Fibroblast of mammary gland (primary cell): ENCODE results near the gene DSP.

Experiments used
- DNase-seq: peaks from one replicate; pipeline ENCODE4 v3.0.0-alpha.2; 2010; ENCODE audit warnings: low read depth
- H3K4me3 ChIP-seq: 2 replicates; pipeline ENCODE4 v1.5.1; 2011; ENCODE audit warnings: low read depth, mild to moderate bottlenecking, low read length, moderate library complexity; ENCODE audit not compliant: control insufficient read depth
- CTCF ChIP-seq: conservative IDR thresholded peaks from 2 replicates; pipeline ENCODE4 v1.5.1; 2011; ENCODE audit warnings: low read depth, low read length, inconsistent platforms; ENCODE audit not compliant: control insufficient read depth, insufficient read depth

The DSP gene

GRCh38 chr6:7562769-7563168, 21.3 kb downstream of the DSP start:
- TF ChIP-seq CTCF, result no peak
- H3K4me3 ChIP-seq, result no peak overlapping the region
- DNase-seq, result no peak

GRCh38 chr6:7566107-7566506, 24.6 kb downstream of the DSP start:
- no peak for TF ChIP-seq CTCF
- peak; percentile 65 for DNase-seq
- H3K4me3 ChIP-seq, result no peak overlapping the region

- no peak for DNase-seq
- TF ChIP-seq CTCF, result no peak
- no peak overlapping the region for H3K4me3 ChIP-seq
Measured at GRCh38 chr6:7566617-7567173, 25.2 kb downstream of the DSP start.

- no peak for TF ChIP-seq CTCF
- peak; percentile 88 for DNase-seq
- no peak overlapping the region for H3K4me3 ChIP-seq
Measured at GRCh38 chr6:7568021-7568420, 26.6 kb downstream of the DSP start.

- no peak for DNase-seq
- H3K4me3 ChIP-seq, result no peak overlapping the region
- TF ChIP-seq CTCF, result no peak
Measured at GRCh38 chr6:7569082-7569481, 27.6 kb downstream of the DSP start.

GRCh38 chr6:7572213-7572943, 30.9 kb downstream of the DSP start:
- DNase-seq, result no peak
- no peak for TF ChIP-seq CTCF
- H3K4me3 ChIP-seq, result no peak overlapping the region
